Measurements from ENCODE around the gene HACD2.

DNA sequence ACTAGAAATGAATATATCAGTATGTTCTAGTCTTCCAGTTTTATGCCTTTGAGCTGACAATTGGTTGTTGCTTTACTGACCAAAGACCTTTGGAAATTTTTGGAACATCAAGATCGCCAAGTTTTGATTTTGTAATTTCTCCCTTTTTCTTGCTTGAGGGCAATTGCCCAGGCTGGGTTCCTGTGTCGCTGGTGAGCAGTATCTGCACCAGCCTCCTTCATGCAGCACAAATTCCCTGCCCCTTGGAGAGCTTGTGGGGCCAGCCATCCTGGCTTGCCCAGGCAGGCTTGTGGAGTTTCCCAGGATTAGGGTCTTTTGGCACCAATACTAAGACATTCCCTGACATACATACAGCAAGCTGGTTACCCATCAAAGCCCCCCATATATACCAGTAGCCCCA is 37.9 kb upstream of the HACD2 start:
- TF ChIP-seq, protein P1, sequence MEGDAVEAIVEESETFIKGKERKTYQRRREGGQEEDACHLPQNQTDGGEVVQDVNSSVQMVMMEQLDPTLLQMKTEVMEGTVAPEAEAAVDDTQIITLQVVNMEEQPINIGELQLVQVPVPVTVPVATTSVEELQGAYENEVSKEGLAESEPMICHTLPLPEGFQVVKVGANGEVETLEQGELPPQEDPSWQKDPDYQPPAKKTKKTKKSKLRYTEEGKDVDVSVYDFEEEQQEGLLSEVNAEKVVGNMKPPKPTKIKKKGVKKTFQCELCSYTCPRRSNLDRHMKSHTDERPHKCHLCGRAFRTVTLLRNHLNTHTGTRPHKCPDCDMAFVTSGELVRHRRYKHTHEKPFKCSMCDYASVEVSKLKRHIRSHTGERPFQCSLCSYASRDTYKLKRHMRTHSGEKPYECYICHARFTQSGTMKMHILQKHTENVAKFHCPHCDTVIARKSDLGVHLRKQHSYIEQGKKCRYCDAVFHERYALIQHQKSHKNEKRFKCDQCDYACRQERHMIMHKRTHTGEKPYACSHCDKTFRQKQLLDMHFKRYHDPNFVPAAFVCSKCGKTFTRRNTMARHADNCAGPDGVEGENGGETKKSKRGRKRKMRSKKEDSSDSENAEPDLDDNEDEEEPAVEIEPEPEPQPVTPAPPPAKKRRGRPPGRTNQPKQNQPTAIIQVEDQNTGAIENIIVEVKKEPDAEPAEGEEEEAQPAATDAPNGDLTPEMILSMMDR (IDR thresholded peaks at IDR 0.05; ENCODE audit: extremely low read depth in 1 of 2, insufficient read depth in 1 of 2, low read depth in 1 of 2, low read length in 2 of 2) = no peak
- TF ChIP-seq, protein P2, sequence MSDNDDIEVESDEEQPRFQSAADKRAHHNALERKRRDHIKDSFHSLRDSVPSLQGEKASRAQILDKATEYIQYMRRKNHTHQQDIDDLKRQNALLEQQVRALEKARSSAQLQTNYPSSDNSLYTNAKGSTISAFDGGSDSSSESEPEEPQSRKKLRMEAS (IDR thresholded peaks at IDR 0.05; ENCODE audit: insufficient read depth, insufficient read length) = no peak
- TF ChIP-seq POLR2A (IDR thresholded peaks at IDR 0.05; ENCODE audit: low read depth, low read length) = no peak
- no peak for TF ChIP-seq POLR2AphosphoS5 (IDR thresholded peaks at IDR 0.05; ENCODE audit: insufficient read depth, low read depth, low read length)
- TF ChIP-seq GATA2 (IDR thresholded peaks at IDR 0.05; ENCODE audit: insufficient read depth, insufficient read length, low read depth, low read length) = no peak
- TF ChIP-seq MYC (IDR thresholded peaks at IDR 0.05; ENCODE audit: low read depth, low read length) = no peak
- TF ChIP-seq FOS (IDR thresholded peaks at IDR 0.05; ENCODE audit: borderline replicate concordance, insufficient read depth, low read length) = no peak
- TF ChIP-seq EZH2 (IDR thresholded peaks at IDR 0.05; ENCODE audit: borderline replicate concordance, low read depth, low read length, severe bottlenecking) = no peak
- no peak for TF ChIP-seq JUN (IDR thresholded peaks at IDR 0.05; ENCODE audit: borderline replicate concordance, insufficient read depth, insufficient read length, low read depth)

All from endothelial cell of umbilical vein (primary cell).